22Rv1 (cell line): ENCODE data around the gene ACVRL1.

ENCODE experiments used
- ZFX ChIP-seq: fragments of 450-650 bp; IDR thresholded peaks from 2 replicates; pipeline ENCODE4 v1.6.1; 2017; ENCODE audit warnings: antibody characterized with exemption, borderline replicate concordance
- TF ChIP-seq, protein P1 (sequence below): fragments of 450-650 bp; IDR thresholded peaks from 2 replicates; pipeline ENCODE4 v1.5.1; 2017; ENCODE audit warnings: mild to moderate bottlenecking

GRCh38 chr12:51896236-51896635, 11.1 kb upstream of the ACVRL1 start:
- TF ChIP-seq, protein P1, sequence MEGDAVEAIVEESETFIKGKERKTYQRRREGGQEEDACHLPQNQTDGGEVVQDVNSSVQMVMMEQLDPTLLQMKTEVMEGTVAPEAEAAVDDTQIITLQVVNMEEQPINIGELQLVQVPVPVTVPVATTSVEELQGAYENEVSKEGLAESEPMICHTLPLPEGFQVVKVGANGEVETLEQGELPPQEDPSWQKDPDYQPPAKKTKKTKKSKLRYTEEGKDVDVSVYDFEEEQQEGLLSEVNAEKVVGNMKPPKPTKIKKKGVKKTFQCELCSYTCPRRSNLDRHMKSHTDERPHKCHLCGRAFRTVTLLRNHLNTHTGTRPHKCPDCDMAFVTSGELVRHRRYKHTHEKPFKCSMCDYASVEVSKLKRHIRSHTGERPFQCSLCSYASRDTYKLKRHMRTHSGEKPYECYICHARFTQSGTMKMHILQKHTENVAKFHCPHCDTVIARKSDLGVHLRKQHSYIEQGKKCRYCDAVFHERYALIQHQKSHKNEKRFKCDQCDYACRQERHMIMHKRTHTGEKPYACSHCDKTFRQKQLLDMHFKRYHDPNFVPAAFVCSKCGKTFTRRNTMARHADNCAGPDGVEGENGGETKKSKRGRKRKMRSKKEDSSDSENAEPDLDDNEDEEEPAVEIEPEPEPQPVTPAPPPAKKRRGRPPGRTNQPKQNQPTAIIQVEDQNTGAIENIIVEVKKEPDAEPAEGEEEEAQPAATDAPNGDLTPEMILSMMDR = no peak
- no peak for TF ChIP-seq ZFX
